IMR-90 (cell line): Measurements from ENCODE around the gene AKIP1. TPM values are rescaled to one million over a fixed set of nuclear protein-coding genes. Genes with fewer than 3 reads are reported as not detected.
A peak's percentile ranks its signal among the peaks of the same experiment; 100 is the strongest.

ENCODE experiments used
- ATAC-seq: fragments of 200-7000 bp; cut with Tn5 transposase; 2 replicates; pipeline ENCODE4 v1.9.1; 2020; ENCODE audit warnings: low read depth, mild to moderate bottlenecking, moderate library complexity
- BruUV-seq: library from RNA; stranded (reverse); fragments of 400-500 nt; replicated peaks from 2 replicates; lab custom pipeline; 2021; lab: Mats Ljungman, UMichigan
- CTCF ChIA-PET: fragments of 300-600 bp; formaldehyde crosslinking; extraction: SDS; loops from one replicate; lab custom pipeline; 2021; ENCODE audit warnings: antibody characterized with exemption; lab: Yijun Ruan, JAX
- POLR2A ChIA-PET: fragments of 300-600 bp; sonication (Branson Sonifier 250); formaldehyde crosslinking; loops from one replicate; lab custom pipeline; 2022; ENCODE audit warnings: antibody characterized with exemption; ENCODE audit not compliant: unreplicated experiment; lab: Charles Lee
- DNase-seq: peaks from one replicate; pipeline ENCODE4 v3.0.0; 2013
- H2AFZ ChIP-seq: replicated peaks from 2 replicates; pipeline ENCODE3; 2013; ENCODE audit warnings: low read length, mild to moderate bottlenecking; ENCODE audit not compliant: poor library complexity
- H2AK5ac ChIP-seq: 2 replicates; pipeline ENCODE4 v1.6.1; 2013; ENCODE audit warnings: low read depth, low read length, inconsistent platforms
- H2AK9ac ChIP-seq: replicated peaks from 2 replicates; pipeline ENCODE3; 2013; ENCODE audit warnings: mild to moderate bottlenecking, low read depth, low read length, moderate library complexity; ENCODE audit not compliant: poor library complexity
- H2BK120ac ChIP-seq: 2 replicates; pipeline ENCODE4 v1.6.1; 2013; ENCODE audit warnings: low read depth, low read length, inconsistent platforms
- H2BK15ac ChIP-seq: 3 replicates; pipeline ENCODE4 v1.6.1; 2013; ENCODE audit warnings: low read depth, low read length, inconsistent platforms
- H2BK20ac ChIP-seq: 2 replicates; pipeline ENCODE4 v1.6.1; 2013; ENCODE audit warnings: low read depth, mild to moderate bottlenecking, inconsistent platforms, low read length, moderate library complexity
- H2BK5ac ChIP-seq: 2 replicates; pipeline ENCODE4 v1.6.1; 2013; ENCODE audit warnings: mild to moderate bottlenecking, low read depth, low read length, inconsistent platforms; ENCODE audit not compliant: poor library complexity, severe bottlenecking
- H3K14ac ChIP-seq: replicated peaks from 2 replicates; pipeline ENCODE4 v1.6.1; 2013; ENCODE audit warnings: low read depth, low read length, inconsistent platforms
- H3K18ac ChIP-seq: 2 replicates; pipeline ENCODE4 v1.6.1; 2013; ENCODE audit warnings: low read depth, low read length, control low read depth
- H3K23ac ChIP-seq: 2 replicates; pipeline ENCODE4 v1.6.1; 2013; ENCODE audit warnings: low read depth, low read length, inconsistent platforms
- H3K27ac ChIP-seq: 2 replicates; pipeline ENCODE4 v1.5.1; 2013; ENCODE audit warnings: mild to moderate bottlenecking, control low read depth, low read length; ENCODE audit not compliant: insufficient read depth
- H3K27me3 ChIP-seq: 2 replicates; pipeline ENCODE4 v1.6.1; 2013; ENCODE audit warnings: low read length; ENCODE audit not compliant: control insufficient read depth, insufficient read depth
- H3K36me3 ChIP-seq: 2 replicates; pipeline ENCODE4 v1.6.1; 2013; ENCODE audit warnings: low read length, mixed read lengths; ENCODE audit not compliant: control insufficient read depth, insufficient read depth
- H3K4ac ChIP-seq: 2 replicates; pipeline ENCODE4 v1.6.1; 2013; ENCODE audit warnings: low read depth, low read length, inconsistent platforms
- H3K4me1 ChIP-seq: 2 replicates; pipeline ENCODE4 v1.6.1; 2013; ENCODE audit warnings: low read length, mixed read lengths; ENCODE audit not compliant: control insufficient read depth, insufficient read depth
- H3K4me2 ChIP-seq: 2 replicates; pipeline ENCODE4 v1.6.1; 2013; ENCODE audit warnings: low read depth, mild to moderate bottlenecking, control low read depth, low read length, moderate library complexity
- H3K4me3 ChIP-seq: 2 replicates; pipeline ENCODE4 v1.5.1; 2013; ENCODE audit warnings: low read depth, mild to moderate bottlenecking, control low read depth, low read length, moderate library complexity; ENCODE audit not compliant: insufficient read depth
- H3K56ac ChIP-seq: 2 replicates; pipeline ENCODE4 v1.6.1; 2013; ENCODE audit warnings: low read length, inconsistent platforms; ENCODE audit not compliant: insufficient read depth; ENCODE audit errors: extremely low read depth
- H3K79me1 ChIP-seq, 2 experiments: 2 replicates each; pipeline ENCODE4 v1.6.1; 2013; ENCODE audit warnings: low read length in 2 of 2, inconsistent platforms in 1 of 2, low read depth in 1 of 2
- H3K9ac ChIP-seq: 2 replicates; pipeline ENCODE4 v1.6.1; 2013; ENCODE audit warnings: low read depth, low read length, control low read depth
- H3K9me1 ChIP-seq: 2 replicates; pipeline ENCODE4 v1.6.1; 2013; ENCODE audit warnings: low read length, inconsistent platforms; ENCODE audit not compliant: insufficient read depth
- H3K9me3 ChIP-seq: 2 replicates; pipeline ENCODE4 v1.6.1; 2013; ENCODE audit warnings: low read length; ENCODE audit not compliant: control insufficient read depth, insufficient read depth
- H4K20me1 ChIP-seq: 2 replicates; pipeline ENCODE4 v1.6.1; 2013; ENCODE audit warnings: low read length, inconsistent platforms; ENCODE audit not compliant: insufficient read depth
- H4K5ac ChIP-seq: 2 replicates; pipeline ENCODE4 v1.6.1; 2013; ENCODE audit warnings: mild to moderate bottlenecking, low read depth, low read length, control low read depth
- H4K8ac ChIP-seq, 2 experiments: 2 replicates each; pipeline ENCODE4 v1.6.1; 2013; ENCODE audit warnings: low read depth in 2 of 2, low read length in 2 of 2, control low read depth in 1 of 2, inconsistent platforms in 1 of 2
- H4K91ac ChIP-seq: 2 replicates; pipeline ENCODE4 v1.6.1; 2013; ENCODE audit warnings: low read depth, low read length, inconsistent platforms; ENCODE audit not compliant: insufficient read depth
- BHLHE40 ChIP-seq: fragments of 150-350 bp; IDR thresholded peaks from 2 replicates; pipeline ENCODE4 v1.6.1; 2016; ENCODE audit warnings: mild to moderate bottlenecking, low read depth, low read length
- CHD1 ChIP-seq: IDR thresholded peaks from 2 replicates; pipeline ENCODE4 v1.6.1; 2012; ENCODE audit warnings: low read depth, low read length, improper control_type of control experiment
- MAFK ChIP-seq: IDR thresholded peaks from 2 replicates; pipeline ENCODE4 v1.6.1; 2012; ENCODE audit warnings: low read depth, low read length, improper control_type of control experiment
- MAZ ChIP-seq: IDR thresholded peaks from 2 replicates; pipeline ENCODE4 v1.6.1; 2012; ENCODE audit warnings: low read depth, mild to moderate bottlenecking, low read length, improper control_type of control experiment, moderate library complexity, borderline replicate concordance
- MXI1 ChIP-seq: IDR thresholded peaks from 2 replicates; pipeline ENCODE4 v1.6.1; 2012; ENCODE audit warnings: low read depth, mild to moderate bottlenecking, low read length, moderate library complexity, borderline replicate concordance
- NFE2L2 ChIP-seq: fragments of 150-350 bp; IDR thresholded peaks from 2 replicates; pipeline ENCODE4 v1.6.1; 2016; ENCODE audit warnings: low read depth, mild to moderate bottlenecking, low read length
- RAD21 ChIP-seq: IDR thresholded peaks from 2 replicates; pipeline ENCODE4 v1.6.1; 2012; ENCODE audit warnings: low read length, improper control_type of control experiment
- RCOR1 ChIP-seq: IDR thresholded peaks from 2 replicates; pipeline ENCODE4 v1.6.1; 2012; ENCODE audit warnings: mild to moderate bottlenecking, low read length, improper control_type of control experiment; ENCODE audit not compliant: insufficient replicate concordance
- RFX5 ChIP-seq: IDR thresholded peaks from 2 replicates; pipeline ENCODE4 v1.8.0; 2012; ENCODE audit warnings: low read depth, mild to moderate bottlenecking, low read length, moderate library complexity
- SMC3 ChIP-seq: fragments of 150-350 bp; IDR thresholded peaks from 2 replicates; pipeline ENCODE4 v1.6.1; 2016; ENCODE audit warnings: low read depth, mild to moderate bottlenecking, antibody characterized with exemption, low read length, moderate library complexity
- WGBS, 2 experiments: methylation state at CpG; one replicate each; pipeline versions ENCODE4 v1.1.5 to v1.1.7; 2013; ENCODE audit warnings: missing lambda C conversion rate in 2 of 2; ENCODE audit not compliant: insufficient read length in 1 of 2; ENCODE audit errors: extremely low coverage in 2 of 2; 5-methylcytosine and 5-hydroxymethylcytosine counted together
- dilution Hi-C: fragments of 300-500 bp; cut with HindIII; formaldehyde crosslinking; loops from one replicate; pipeline ENCODE4 v1.14.3; 2018; ENCODE audit warnings: low sequenced_read_pairs; ENCODE audit not compliant: unreplicated experiment
- in situ Hi-C: fragments of 300-500 bp; cut with MboI; formaldehyde crosslinking; loops from 3 replicates; pipeline ENCODE4 v1.14.3; 2019; ENCODE audit warnings: low sequenced_read_pairs, inconsistent platforms, mixed read lengths
- intact Hi-C: fragments of 100-400 bp; cut with micrococcal nuclease; formaldehyde crosslinking; loops from 2 replicates; pipeline ENCODE4 v1.10.0; 2022
- polyA plus RNA-seq, 3 experiments: library from polyadenylated mRNA; depleted of rRNA; stranded (reverse); fragments of >200 nt; gene quantifications; 2 replicates each; pipeline ENCODE4 v1.2.3, GENCODE V29; 2012; ENCODE audit warnings: low replicate concordance in 1 of 3
- total RNA-seq: library from RNA; depleted of rRNA; stranded (reverse); fragments of >200 nt; gene quantifications from 2 replicates; pipeline ENCODE4 v1.2.3, GENCODE V29; 2012
- TF ChIP-seq, protein P1 (sequence below): fragments of 150-350 bp; IDR thresholded peaks from 2 replicates; pipeline ENCODE4 v1.6.1; 2016; ENCODE audit warnings: low read depth, mild to moderate bottlenecking, low read length, moderate library complexity, borderline replicate concordance
- TF ChIP-seq, protein P2 (sequence below): conservative IDR thresholded peaks from 2 replicates; pipeline ENCODE4 v1.5.1; 2012; ENCODE audit warnings: mild to moderate bottlenecking, low read depth, low read length, improper control_type of control experiment

Gene AKIP1
- total and polyA plus RNA-seq, 2 of the 4 experiments (the other 2 are of a cell fraction), result 33.9 to 36.0 TPM

DNA sequence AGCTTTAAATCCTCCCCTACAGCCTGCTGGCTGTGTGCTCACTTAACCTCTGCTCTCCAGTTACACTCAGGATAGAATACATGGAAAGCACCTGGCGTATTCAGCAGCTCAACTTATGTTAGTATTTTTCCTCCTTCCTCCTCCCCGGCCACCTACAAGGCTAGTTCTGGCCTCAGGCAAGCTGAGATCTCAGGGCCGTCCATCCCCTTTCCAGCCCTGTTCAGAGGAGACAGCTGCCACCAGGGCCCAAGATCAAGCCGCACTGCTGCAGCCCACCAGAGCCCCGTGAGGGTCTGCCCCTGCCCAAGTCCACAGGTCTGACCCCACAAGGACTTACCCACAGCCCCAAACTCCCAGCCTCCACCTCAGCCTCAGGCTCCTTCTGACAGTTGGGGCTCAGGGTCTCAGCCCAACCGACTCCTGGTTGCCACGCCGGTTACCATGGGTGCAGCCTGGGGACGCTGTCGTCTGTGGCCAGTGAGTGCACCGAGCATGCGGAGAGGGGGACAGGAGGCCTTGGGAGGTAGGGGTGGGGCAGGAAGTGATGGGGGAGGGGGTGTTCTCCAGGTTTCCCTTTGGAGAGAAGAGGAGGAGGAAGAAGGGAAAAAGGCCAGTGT lies 21.7 kb downstream of the AKIP1 start, which contains the start of gene C11orf16:
TSS of gene C11orf16 (minus strand) at position 384 of the 617 bp plus-strand sequence. CDS start 639 bp downstream, outside the sequence.
- no peak within 1 kb of the TSS for H3K4me3 ChIP-seq
- 79% methylated on average over 4 of the region's 12 CpGs; no CpG with 5 or more reads in 1 of the 2 experiments for WGBS, 2 experiments
- no peak within 1 kb of the TSS for H2AFZ ChIP-seq
- no peak within 1 kb of the TSS for H4K5ac ChIP-seq
- H3K18ac ChIP-seq, result no peak within 1 kb of the TSS; the same call in 1 of the 2 replicates
- H3K79me1 ChIP-seq, result no peaks in the 10 kb centered on the region
- no peak within 1 kb of the TSS for H3K9ac ChIP-seq
- no peaks in the 10 kb centered on the region for H3K36me3 ChIP-seq
- ChIA-PET POLR2A (no interaction called here), CTCF (interaction anchor here (1.2 kb wide), 1 partner anchor 27 kb away, joined by 4 read pairs; no protein-coding TSS in a partner anchor)
- peaks cover 23% of the 10 kb centered on the region; the same call in 1 of the 2 replicates for H3K9me1 ChIP-seq
- dilution Hi-C loops (no loop called here), in situ Hi-C loops (no loop called here), intact Hi-C loops (no loop called here)
- no peak within 1 kb of the TSS for H4K91ac ChIP-seq
- peak within 1 kb of the TSS; percentile 2; the same call in 1 of the 2 replicates for H2BK120ac ChIP-seq
- no peak within 1 kb of the TSS for H3K56ac ChIP-seq
- no TSS peak for BruUV-seq
- H3K27ac ChIP-seq, result no peak within 1 kb of the TSS
- H3K23ac ChIP-seq, result no peak within 1 kb of the TSS
- no peak within 1 kb of the TSS for H2BK5ac ChIP-seq
- no peak within 1 kb of the TSS for H3K4me2 ChIP-seq
- ATAC-seq (no peak), DNase-seq (no peak)
- H2BK20ac ChIP-seq, result peak within 1 kb of the TSS; percentile 58
- peak within 1 kb of the TSS; percentile 19 for H2AK9ac ChIP-seq
- peak within 1 kb of the TSS; percentile 88 for H2AK5ac ChIP-seq
- peak within 1 kb of the TSS; percentile 32 for H3K4ac ChIP-seq
- H4K8ac ChIP-seq, result no peak within 1 kb of the TSS; a peak in 1 of 4 replicates
- TF ChIP-seq SMC3 (no peak), RFX5 (no peak), NFE2L2 (no peak), RAD21 (no peak), MAFK (no peak), MXI1 (no peak), BHLHE40 (no peak), RCOR1 (no peak), MAZ (no peak), CHD1 (no peak)
- TF ChIP-seq, protein P1, sequence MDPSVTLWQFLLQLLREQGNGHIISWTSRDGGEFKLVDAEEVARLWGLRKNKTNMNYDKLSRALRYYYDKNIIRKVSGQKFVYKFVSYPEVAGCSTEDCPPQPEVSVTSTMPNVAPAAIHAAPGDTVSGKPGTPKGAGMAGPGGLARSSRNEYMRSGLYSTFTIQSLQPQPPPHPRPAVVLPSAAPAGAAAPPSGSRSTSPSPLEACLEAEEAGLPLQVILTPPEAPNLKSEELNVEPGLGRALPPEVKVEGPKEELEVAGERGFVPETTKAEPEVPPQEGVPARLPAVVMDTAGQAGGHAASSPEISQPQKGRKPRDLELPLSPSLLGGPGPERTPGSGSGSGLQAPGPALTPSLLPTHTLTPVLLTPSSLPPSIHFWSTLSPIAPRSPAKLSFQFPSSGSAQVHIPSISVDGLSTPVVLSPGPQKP, result no peak
- TF ChIP-seq, protein P2, sequence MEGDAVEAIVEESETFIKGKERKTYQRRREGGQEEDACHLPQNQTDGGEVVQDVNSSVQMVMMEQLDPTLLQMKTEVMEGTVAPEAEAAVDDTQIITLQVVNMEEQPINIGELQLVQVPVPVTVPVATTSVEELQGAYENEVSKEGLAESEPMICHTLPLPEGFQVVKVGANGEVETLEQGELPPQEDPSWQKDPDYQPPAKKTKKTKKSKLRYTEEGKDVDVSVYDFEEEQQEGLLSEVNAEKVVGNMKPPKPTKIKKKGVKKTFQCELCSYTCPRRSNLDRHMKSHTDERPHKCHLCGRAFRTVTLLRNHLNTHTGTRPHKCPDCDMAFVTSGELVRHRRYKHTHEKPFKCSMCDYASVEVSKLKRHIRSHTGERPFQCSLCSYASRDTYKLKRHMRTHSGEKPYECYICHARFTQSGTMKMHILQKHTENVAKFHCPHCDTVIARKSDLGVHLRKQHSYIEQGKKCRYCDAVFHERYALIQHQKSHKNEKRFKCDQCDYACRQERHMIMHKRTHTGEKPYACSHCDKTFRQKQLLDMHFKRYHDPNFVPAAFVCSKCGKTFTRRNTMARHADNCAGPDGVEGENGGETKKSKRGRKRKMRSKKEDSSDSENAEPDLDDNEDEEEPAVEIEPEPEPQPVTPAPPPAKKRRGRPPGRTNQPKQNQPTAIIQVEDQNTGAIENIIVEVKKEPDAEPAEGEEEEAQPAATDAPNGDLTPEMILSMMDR, result no peak
- no peaks in the 10 kb centered on the region for H4K20me1 ChIP-seq
- H3K9me3 ChIP-seq, result no peaks in the 10 kb centered on the region
- H3K4me1 ChIP-seq, result peaks cover 9% of the 10 kb centered on the region
- no peak within 1 kb of the TSS for H2BK15ac ChIP-seq
- H3K27me3 ChIP-seq, result no peaks in the 10 kb centered on the region
- H3K14ac ChIP-seq, result peak within 1 kb of the TSS; percentile 16; the same call in 1 of the 2 replicates
